Fibroblast of the aortic adventitia (primary cell): ENCODE data around the gene CA4. TPM values are rescaled to one million over a fixed set of nuclear protein-coding genes. Genes with fewer than 3 reads are reported as not detected.
"Not testable (repeated sequence)": the region's sequence is repeated elsewhere in the genome, so short reads cannot be mapped to it uniquely, and the experiment has no call there.

Experiments used
- DNase-seq: peaks from one replicate; pipeline ENCODE4 v3.0.0-alpha.2; 2010; ENCODE audit warnings: low read depth
- H3K4me3 ChIP-seq: 2 replicates; pipeline ENCODE4 v1.5.1; 2011; ENCODE audit warnings: low read depth, mild to moderate bottlenecking, control low read depth, low read length, moderate library complexity
- total RNA-seq: library from RNA; depleted of rRNA; stranded (reverse); fragments of >200 nt; gene quantifications from 2 replicates; pipeline ENCODE4 v1.2.3, GENCODE V29; 2012; ENCODE audit warnings: low replicate concordance
- TF ChIP-seq, protein P1 (sequence below): IDR thresholded peaks from 2 replicates; pipeline ENCODE4 v1.5.1; 2011; ENCODE audit warnings: mild to moderate bottlenecking, low read length, control low read depth, inconsistent platforms; ENCODE audit not compliant: insufficient read depth

Gene CA4
- total RNA-seq, 1 donor = not detected

- DNase-seq = no peak
- H3K4me3 ChIP-seq = no peak overlapping the region
- TF ChIP-seq, protein P1, sequence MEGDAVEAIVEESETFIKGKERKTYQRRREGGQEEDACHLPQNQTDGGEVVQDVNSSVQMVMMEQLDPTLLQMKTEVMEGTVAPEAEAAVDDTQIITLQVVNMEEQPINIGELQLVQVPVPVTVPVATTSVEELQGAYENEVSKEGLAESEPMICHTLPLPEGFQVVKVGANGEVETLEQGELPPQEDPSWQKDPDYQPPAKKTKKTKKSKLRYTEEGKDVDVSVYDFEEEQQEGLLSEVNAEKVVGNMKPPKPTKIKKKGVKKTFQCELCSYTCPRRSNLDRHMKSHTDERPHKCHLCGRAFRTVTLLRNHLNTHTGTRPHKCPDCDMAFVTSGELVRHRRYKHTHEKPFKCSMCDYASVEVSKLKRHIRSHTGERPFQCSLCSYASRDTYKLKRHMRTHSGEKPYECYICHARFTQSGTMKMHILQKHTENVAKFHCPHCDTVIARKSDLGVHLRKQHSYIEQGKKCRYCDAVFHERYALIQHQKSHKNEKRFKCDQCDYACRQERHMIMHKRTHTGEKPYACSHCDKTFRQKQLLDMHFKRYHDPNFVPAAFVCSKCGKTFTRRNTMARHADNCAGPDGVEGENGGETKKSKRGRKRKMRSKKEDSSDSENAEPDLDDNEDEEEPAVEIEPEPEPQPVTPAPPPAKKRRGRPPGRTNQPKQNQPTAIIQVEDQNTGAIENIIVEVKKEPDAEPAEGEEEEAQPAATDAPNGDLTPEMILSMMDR = no peak
Measured at GRCh38 chr17:60108712-60109111, 41.1 kb upstream of the CA4 start.

DNA sequence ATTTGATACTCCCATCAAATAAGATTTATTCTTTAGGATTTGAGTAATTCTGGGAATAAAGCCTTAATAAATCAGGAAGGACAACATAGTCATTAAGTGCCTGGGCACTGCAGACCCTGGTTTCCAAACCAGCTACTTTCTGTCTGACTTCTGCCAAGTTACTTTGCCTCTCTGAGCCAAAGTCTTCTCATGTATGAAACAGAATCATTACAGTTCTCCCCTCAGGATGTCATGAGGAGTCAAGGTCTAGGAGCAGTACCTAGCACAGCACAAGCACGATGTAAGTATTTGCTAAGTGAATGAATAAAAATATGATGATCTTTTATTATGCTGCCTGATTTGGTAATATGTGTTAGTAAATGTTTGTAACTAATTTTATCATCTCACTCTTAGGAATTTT is 40.6 kb upstream of the CA4 start:
- TF ChIP-seq, protein P1 = no peak
- H3K4me3 ChIP-seq = no peak overlapping the region
- no peak for DNase-seq

DNA sequence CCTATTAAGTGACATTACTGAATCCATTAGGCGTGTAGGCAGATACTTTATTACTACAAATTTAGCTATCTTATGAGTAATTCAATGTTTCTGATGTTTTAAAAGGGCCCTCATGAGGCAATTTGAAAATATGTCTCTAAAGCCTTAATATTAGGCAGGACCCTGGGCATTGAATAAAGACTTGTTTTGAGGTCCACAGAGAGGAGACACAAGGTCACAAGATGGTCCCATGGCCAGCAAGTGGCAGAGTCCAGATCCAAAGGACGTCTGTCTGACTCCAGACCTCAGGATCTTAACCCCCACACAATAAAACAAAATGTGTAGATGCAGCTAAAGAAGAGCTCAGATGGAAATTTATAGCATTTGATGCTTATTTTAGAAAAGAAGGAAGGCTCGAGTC is 39.2 kb upstream of the CA4 start:
- DNase-seq = no peak
- TF ChIP-seq, protein P1 = no peak
- H3K4me3 ChIP-seq = no peak overlapping the region

GRCh38 chr17:60111661-60112060 is 38.1 kb upstream of the CA4 start:
- not testable (repeated sequence) for H3K4me3 ChIP-seq, DNase-seq

DNA sequence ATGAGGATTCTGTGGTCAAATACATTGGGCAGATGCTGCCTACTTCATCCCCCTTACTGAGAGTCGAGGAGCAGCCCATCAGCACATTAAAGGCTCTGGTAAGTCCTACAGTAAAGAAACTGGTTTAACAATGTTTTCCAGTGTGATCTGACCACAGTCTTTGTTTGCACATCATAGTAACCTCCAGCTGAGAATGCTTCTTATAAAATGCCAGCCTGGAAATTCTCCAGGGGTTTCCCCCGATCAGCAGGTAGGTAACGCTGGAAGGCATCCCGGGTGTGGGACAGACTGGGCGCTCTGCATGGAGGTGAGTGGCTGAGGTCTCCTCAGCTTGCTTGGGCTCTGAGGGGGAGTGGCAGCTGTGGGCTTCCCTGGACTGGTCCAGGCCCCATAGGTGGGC is 34.4 kb upstream of the CA4 start:
- DNase-seq, H3K4me3 ChIP-seq: not testable (repeated sequence)

DNA sequence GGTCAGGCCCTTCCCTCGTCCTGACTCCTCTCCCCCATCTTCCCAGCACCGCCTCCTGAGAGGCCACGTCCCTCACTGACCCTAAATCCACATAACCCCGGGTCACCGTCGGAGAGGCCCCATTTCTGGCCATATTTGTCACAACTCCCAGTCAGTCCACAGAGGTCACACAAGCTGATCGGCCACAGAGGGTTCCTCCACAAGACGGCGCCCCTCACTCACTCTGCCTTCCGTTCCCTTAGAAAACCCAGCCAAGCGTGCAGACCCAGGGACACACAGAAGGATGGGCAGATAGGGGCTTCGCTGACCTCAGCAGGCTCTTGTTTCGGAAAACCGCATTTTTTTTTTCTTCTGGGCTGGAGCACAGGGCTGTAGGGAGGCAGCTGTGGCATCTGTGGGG is 33.6 kb upstream of the CA4 start:
- not testable (repeated sequence) for H3K4me3 ChIP-seq, DNase-seq

- not testable (repeated sequence) for H3K4me3 ChIP-seq, DNase-seq
Measured at GRCh38 chr17:60119162-60119561, 30.6 kb upstream of the CA4 start.

DNA sequence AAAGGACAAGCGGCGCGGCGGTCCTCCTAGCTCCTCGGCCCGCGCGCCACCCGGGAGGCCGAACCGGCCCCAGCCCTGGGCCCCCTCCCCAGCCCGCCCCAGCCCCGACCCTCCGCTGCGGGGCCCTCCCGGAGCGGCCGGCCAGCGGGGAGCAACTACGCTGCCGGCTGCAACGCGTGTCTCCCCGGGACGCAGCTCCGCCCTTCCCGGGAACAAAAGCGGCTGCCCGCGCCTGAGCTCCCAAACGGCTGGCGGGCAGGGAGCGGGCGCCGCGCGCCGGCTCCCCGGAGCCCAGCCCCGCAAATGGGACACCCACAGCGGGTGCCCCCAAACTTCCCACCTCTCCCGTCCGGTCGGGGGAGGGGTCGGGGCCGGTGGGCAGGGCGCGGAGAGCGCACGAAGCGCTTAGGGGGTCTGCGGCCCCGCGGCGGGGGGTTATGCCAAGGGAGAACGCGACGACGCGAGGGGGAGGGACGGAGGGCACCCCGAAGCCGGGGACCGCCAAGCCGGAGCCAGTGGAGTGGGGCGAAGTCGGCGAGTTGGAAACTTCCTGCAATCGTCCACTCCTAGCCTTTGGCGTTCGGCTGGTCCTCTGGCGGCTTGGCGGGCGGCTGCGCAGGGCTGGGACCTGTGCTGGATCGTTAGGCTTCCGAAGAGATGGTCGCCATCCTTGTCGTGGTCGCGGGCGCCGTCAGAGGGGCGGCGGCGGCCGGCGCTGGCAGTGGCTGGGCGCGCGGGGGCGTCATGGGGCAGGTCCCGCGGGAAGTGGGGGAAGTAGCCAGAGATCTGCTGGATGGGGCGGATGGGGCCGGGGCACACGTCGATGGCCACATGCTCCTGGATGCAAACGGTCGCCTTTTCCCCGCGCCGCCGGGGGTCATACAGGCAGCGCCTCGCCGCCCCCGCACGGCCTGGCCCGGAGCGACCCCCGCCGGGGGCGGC is 29.7 kb upstream of the CA4 start:
- not testable (repeated sequence) for H3K4me3 ChIP-seq, DNase-seq

- H3K4me3 ChIP-seq = no peak overlapping the region
- DNase-seq = no peak
- TF ChIP-seq, protein P1 = no peak
Measured at GRCh38 chr17:60127068-60128064, 22.4 kb upstream of the CA4 start.
